Measurements from ENCODE around the gene WDR74. TPM values are rescaled to one million over a fixed set of nuclear protein-coding genes. Genes with fewer than 3 reads are reported as not detected.

The WDR74 gene
- total and polyA plus RNA-seq, 2 of the 13 experiments (the other 11 are each of a cell fraction or from before 2014, with no cell fraction given) = 77.0 to 83.3 TPM

DNA sequence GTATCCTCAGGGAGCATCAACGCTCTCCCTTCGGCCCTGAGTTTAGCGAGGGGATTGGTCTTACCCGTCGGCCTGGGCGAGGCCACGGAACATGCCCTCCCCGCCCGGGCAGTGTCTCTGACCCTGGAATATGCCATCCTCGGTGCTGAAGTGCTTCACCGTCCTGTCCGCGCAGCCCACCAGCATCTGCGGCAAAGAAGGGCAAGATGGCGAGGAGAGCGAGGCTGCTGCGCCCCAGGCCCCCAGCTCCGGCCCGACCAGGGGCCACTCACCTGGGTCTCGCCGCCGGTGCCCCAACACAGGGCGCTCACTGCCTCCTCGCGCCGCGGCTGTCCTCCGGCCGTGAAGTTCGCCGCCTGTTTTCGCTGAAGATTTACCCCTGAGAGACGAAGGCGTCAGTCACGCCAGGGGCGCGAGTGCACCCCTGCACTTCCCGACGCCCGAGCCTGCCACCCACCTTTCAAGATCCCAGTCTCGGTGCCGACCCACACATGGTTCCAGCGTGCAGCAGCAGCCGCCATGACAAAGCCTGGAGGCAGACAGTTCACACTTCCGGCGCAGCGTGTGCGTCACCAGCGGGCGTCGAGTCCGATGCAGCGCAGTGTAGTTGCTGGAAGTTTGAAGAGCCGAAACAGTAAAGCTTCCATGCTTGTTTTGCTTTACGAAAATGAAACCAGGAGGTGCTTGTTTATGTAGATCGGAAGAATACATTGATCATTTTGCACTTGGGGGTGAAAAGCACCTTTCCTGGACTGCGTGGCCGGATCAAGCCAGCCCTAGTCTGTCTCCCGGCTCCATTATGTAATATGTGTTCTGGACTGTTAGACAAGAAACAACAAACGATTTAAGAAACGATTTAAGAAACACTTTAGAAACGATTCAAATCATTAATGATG is at the start of gene WDR74 (continued):
- TF ChIP-seq ZNF891 (CRISPR knock-in tag; IDR thresholded peaks at IDR 0.05) (peak; percentile 89; the same call in 1 of the 2 replicates), HOXA5 (CRISPR knock-in tag; IDR thresholded peaks at IDR 0.05) (peak; percentile 88; the same call in 1 of the 2 replicates), BORCS8-MEF2B (CRISPR knock-in tag; IDR thresholded peaks at IDR 0.05) (no peak; the same call in 1 of the 2 replicates), ARNTL (CRISPR knock-in tag; IDR thresholded peaks at IDR 0.05) (no peak), RELA (CRISPR knock-in tag; IDR thresholded peaks at IDR 0.05) (0 out of 2 replicates have a peak, but pooled peaks have one; percentile 62), ZNF329 (CRISPR knock-in tag; IDR thresholded peaks at IDR 0.05; ENCODE audit: low read depth) (peak; percentile 55; the same call in 1 of the 2 replicates), ZNF335 (CRISPR knock-in tag; IDR thresholded peaks at IDR 0.05) (peak; percentile 72), ZNF747 (CRISPR knock-in tag; IDR thresholded peaks at IDR 0.05; ENCODE audit: borderline replicate concordance) (0 out of 2 replicates have a peak, but pooled peaks have one; percentile 68), MLLT10 (CRISPR knock-in tag; IDR thresholded peaks at IDR 0.05) (no peak), SNAPC2 (CRISPR knock-in tag; IDR thresholded peaks at IDR 0.05) (no peak), NR2C2 (CRISPR knock-in tag; IDR thresholded peaks at IDR 0.05; ENCODE audit: borderline replicate concordance) (peak; percentile 71), EED (CRISPR knock-in tag; IDR thresholded peaks at IDR 0.05) (peak; percentile 89), ZNF672 (CRISPR knock-in tag; IDR thresholded peaks at IDR 0.05) (0 out of 2 replicates have a peak, but pooled peaks have one; percentile 49), ATAD3A (CRISPR knock-in tag; IDR thresholded peaks at IDR 0.05) (0 out of 2 replicates have a peak, but pooled peaks have one; percentile 75), NFKBIZ (CRISPR knock-in tag; IDR thresholded peaks at IDR 0.05) (peak; percentile 55; the same call in 1 of the 2 replicates), POLR2G (IDR thresholded peaks at IDR 0.05; ENCODE audit: low read depth, low read length) (peak; percentile 93), ZNF713 (CRISPR knock-in tag; IDR thresholded peaks at IDR 0.05) (0 out of 2 replicates have a peak, but pooled peaks have one; percentile 57), SAFB2 (CRISPR knock-in tag; IDR thresholded peaks at IDR 0.05; ENCODE audit: borderline replicate concordance, low read depth) (peak; percentile 86; the same call in 1 of the 2 replicates), ZNF235 (CRISPR knock-in tag; IDR thresholded peaks at IDR 0.05; ENCODE audit: borderline replicate concordance) (no peak), HDAC2 (CRISPR knock-in tag; IDR thresholded peaks at IDR 0.05) (peak; percentile 94), NFIC (IDR thresholded peaks at IDR 0.05; ENCODE audit: low read length) (peak; percentile 32; the same call in 1 of the 2 replicates), SP5 (CRISPR knock-in tag; IDR thresholded peaks at IDR 0.05; ENCODE audit: borderline replicate concordance, low read depth) (no peak)
- TF ChIP-seq, protein P1, sequence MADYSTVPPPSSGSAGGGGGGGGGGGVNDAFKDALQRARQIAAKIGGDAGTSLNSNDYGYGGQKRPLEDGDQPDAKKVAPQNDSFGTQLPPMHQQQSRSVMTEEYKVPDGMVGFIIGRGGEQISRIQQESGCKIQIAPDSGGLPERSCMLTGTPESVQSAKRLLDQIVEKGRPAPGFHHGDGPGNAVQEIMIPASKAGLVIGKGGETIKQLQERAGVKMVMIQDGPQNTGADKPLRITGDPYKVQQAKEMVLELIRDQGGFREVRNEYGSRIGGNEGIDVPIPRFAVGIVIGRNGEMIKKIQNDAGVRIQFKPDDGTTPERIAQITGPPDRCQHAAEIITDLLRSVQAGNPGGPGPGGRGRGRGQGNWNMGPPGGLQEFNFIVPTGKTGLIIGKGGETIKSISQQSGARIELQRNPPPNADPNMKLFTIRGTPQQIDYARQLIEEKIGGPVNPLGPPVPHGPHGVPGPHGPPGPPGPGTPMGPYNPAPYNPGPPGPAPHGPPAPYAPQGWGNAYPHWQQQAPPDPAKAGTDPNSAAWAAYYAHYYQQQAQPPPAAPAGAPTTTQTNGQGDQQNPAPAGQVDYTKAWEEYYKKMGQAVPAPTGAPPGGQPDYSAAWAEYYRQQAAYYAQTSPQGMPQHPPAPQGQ (CRISPR knock-in tag; IDR thresholded peaks at IDR 0.05; ENCODE audit: borderline replicate concordance) = no peak
- TF ChIP-seq, protein P2, sequence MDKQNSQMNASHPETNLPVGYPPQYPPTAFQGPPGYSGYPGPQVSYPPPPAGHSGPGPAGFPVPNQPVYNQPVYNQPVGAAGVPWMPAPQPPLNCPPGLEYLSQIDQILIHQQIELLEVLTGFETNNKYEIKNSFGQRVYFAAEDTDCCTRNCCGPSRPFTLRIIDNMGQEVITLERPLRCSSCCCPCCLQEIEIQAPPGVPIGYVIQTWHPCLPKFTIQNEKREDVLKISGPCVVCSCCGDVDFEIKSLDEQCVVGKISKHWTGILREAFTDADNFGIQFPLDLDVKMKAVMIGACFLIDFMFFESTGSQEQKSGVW (CRISPR knock-in tag; IDR thresholded peaks at IDR 0.05; ENCODE audit: borderline replicate concordance) = no peak
- TF ChIP-seq, protein P3, sequence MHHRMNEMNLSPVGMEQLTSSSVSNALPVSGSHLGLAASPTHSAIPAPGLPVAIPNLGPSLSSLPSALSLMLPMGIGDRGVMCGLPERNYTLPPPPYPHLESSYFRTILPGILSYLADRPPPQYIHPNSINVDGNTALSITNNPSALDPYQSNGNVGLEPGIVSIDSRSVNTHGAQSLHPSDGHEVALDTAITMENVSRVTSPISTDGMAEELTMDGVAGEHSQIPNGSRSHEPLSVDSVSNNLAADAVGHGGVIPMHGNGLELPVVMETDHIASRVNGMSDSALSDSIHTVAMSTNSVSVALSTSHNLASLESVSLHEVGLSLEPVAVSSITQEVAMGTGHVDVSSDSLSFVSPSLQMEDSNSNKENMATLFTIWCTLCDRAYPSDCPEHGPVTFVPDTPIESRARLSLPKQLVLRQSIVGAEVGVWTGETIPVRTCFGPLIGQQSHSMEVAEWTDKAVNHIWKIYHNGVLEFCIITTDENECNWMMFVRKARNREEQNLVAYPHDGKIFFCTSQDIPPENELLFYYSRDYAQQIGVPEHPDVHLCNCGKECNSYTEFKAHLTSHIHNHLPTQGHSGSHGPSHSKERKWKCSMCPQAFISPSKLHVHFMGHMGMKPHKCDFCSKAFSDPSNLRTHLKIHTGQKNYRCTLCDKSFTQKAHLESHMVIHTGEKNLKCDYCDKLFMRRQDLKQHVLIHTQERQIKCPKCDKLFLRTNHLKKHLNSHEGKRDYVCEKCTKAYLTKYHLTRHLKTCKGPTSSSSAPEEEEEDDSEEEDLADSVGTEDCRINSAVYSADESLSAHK (CRISPR knock-in tag; IDR thresholded peaks at IDR 0.05; ENCODE audit: borderline replicate concordance) = no peak

Data from HepG2 (cell line).